HL-60 (cell line): ENCODE results near the gene RPSA.

Source experiments
- DNase-seq, 2 experiments: peaks; one replicate each; pipeline ENCODE4 v3.0.0-alpha.2; 2010 to 2020; ENCODE audit warnings: low read depth in 1 of 2, low spot score in 1 of 2
- H3K27ac ChIP-seq: fragments of 250-450 bp; sonication (Bioruptor Pico); replicated peaks from 2 replicates; pipeline ENCODE4 v1.5.1; 2020; ENCODE audit warnings: mild to moderate bottlenecking, moderate library complexity
- H3K27me3 ChIP-seq: fragments of 250-450 bp; sonication (Bioruptor Pico); 2 replicates; pipeline ENCODE4 v1.5.1; 2021; ENCODE audit warnings: mild to moderate bottlenecking, moderate library complexity; ENCODE audit not compliant: insufficient read depth, poor library complexity, severe bottlenecking
- H3K4me3 ChIP-seq: replicated peaks from 2 replicates; pipeline ENCODE4 v1.5.1; 2011; ENCODE audit warnings: mild to moderate bottlenecking, control low read depth, low read length; ENCODE audit not compliant: insufficient read depth
- GABPA ChIP-seq: IDR thresholded peaks from 2 replicates; pipeline ENCODE4 v1.6.1; 2012; ENCODE audit warnings: low read depth
- POLR2AphosphoS5 ChIP-seq: IDR thresholded peaks from 2 replicates; pipeline ENCODE4 v1.6.1; 2012; ENCODE audit warnings: low read depth
- REST ChIP-seq: IDR thresholded peaks from 2 replicates; pipeline ENCODE4 v1.6.1; 2012; ENCODE audit warnings: low read depth; ENCODE audit not compliant: insufficient replicate concordance
- SPI1 ChIP-seq: IDR thresholded peaks from 2 replicates; pipeline ENCODE4 v1.6.1; 2012; ENCODE audit warnings: low read depth, mild to moderate bottlenecking, borderline replicate concordance
- TF ChIP-seq, protein P1 (sequence below): IDR thresholded peaks from one replicate; pipeline ENCODE4 v1.5.1; 2011; ENCODE audit warnings: low read length, control low read depth, inconsistent platforms; ENCODE audit not compliant: insufficient read depth

The RPSA gene

DNA sequence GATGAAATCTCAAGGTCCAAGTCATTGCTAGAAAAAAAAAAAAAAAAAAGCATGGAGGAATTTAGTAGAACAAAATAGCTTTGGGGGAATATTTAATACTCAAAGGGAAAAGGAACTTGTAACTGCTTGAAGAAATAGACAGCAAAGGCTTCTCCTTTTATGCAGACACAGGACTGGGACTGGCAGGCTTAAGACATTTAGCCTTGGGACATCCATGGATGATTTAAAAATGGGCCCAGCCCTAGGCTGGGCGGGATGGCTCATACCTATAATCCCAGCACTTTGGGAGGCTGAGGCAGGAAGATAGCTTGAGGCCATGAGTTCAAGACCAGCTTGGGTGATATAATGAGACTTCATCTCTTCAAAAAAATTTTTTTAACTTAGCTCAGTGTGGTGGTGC, 19.8 kb downstream of the RPSA start:
- TF ChIP-seq, protein P1, sequence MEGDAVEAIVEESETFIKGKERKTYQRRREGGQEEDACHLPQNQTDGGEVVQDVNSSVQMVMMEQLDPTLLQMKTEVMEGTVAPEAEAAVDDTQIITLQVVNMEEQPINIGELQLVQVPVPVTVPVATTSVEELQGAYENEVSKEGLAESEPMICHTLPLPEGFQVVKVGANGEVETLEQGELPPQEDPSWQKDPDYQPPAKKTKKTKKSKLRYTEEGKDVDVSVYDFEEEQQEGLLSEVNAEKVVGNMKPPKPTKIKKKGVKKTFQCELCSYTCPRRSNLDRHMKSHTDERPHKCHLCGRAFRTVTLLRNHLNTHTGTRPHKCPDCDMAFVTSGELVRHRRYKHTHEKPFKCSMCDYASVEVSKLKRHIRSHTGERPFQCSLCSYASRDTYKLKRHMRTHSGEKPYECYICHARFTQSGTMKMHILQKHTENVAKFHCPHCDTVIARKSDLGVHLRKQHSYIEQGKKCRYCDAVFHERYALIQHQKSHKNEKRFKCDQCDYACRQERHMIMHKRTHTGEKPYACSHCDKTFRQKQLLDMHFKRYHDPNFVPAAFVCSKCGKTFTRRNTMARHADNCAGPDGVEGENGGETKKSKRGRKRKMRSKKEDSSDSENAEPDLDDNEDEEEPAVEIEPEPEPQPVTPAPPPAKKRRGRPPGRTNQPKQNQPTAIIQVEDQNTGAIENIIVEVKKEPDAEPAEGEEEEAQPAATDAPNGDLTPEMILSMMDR: no peak
- TF ChIP-seq SPI1 (no peak), GABPA (no peak), REST (no peak), POLR2AphosphoS5 (no peak)
- H3K27me3 ChIP-seq: peaks cover 1% of the 10 kb centered on the region

GRCh38 chr3:39427506-39427905, 21.0 kb downstream of the RPSA start:
- Histone ChIP-seq H3K27me3 (no peaks in the 10 kb centered on the region), H3K27ac (no peak overlapping the region), H3K4me3 (no peak overlapping the region)
- TF ChIP-seq SPI1 (no peak), GABPA (no peak), POLR2AphosphoS5 (no peak), REST (no peak)
- TF ChIP-seq, protein P1: no peak
- DNase-seq: no peak

More for the DNA sequence above, 19.8 kb downstream of the RPSA start:
- Histone ChIP-seq H3K27ac (no peak overlapping the region), H3K4me3 (no peak overlapping the region)
- no peak for DNase-seq

DNA sequence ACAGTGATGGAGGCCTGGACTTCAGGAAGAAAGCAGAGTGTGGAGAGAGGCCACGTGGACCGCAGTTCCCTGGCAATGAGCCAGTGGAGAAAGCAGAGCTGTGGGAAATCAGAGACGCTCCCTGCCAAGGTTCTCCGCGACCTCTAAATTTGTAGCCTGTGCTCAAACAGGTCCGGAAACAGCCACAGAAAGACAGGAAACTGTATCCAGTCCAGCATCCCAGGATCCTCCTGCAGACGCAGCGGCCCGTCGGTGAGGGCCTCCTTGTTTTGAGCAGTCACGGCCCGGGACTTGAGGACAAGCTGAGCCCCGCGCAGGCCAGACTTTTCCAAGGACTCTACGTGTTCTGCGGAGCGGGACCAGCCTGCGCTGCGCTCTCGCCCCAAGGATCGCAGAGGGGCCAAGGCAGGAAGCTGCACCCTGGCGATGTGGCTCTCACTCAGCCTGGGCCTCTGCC, 22.3 kb downstream of the RPSA start:
- DNase-seq: no peak
- Histone ChIP-seq H3K27ac (no peak overlapping the region), H3K27me3 (no peaks in the 10 kb centered on the region), H3K4me3 (no peak overlapping the region)
- TF ChIP-seq SPI1: no peak

DNA sequence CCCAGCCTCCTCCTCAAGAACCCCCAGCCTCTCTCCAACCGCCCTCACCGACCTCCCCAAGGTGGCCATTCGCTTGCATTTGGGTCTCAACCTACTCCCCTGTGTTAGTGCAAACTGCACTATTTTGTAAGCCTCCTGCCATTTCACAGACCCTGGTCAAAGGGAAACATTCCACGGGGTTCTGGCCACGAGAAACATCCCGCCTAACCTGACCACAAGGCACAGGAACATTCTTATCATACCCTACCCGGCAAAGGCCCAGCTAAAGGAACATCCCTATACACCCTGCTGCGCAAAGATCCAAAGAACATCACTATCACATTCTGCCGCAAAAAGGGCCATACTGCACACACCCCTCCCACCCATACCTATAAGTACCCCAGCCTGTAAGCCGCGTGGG, 22.9 kb downstream of the RPSA start:
- Histone ChIP-seq H3K27me3 (no peaks in the 10 kb centered on the region), H3K27ac (no peak overlapping the region), H3K4me3 (no peak overlapping the region)
- TF ChIP-seq SPI1: no peak
- no peak for TF ChIP-seq REST
- TF ChIP-seq, protein P1: no peak
- no peak for TF ChIP-seq POLR2AphosphoS5
- TF ChIP-seq GABPA: no peak
- DNase-seq: no peak
